K562 (cell line): ENCODE measurements around the gene RGS14. TPM values are rescaled to one million over a fixed set of nuclear protein-coding genes. Genes with fewer than 3 reads are reported as not detected.

Experiments used
- ATAC-seq: fragments of 200-7000 bp; cut with Tn5 transposase; 3 replicates; pipeline ENCODE4 v1.9.1; 2020; ENCODE audit warnings: moderate library complexity
- BruUV-seq: library from RNA; stranded (reverse); fragments of 400-500 nt; replicated peaks from 2 replicates; lab custom pipeline; 2021; lab: Mats Ljungman, UMichigan
- CTCF ChIA-PET: fragments of 300-600 bp; formaldehyde crosslinking; extraction: SDS; loops from one replicate; lab custom pipeline; 2021; ENCODE audit warnings: low intra/inter-chr PET ratio; lab: Yijun Ruan, JAX
- POLR2A ChIA-PET: fragments of 300-600, 350-650 bp; sonication (Branson Sonifier 250); formaldehyde crosslinking; extraction: SDS; loops from one replicate; lab custom pipeline; 2021; ENCODE audit warnings: antibody characterized with exemption, inconsistent platforms; lab: Yijun Ruan, JAX
- DNase-seq, 4 experiments: peaks; one replicate each; pipeline versions ENCODE4 v3.0.0 to v3.0.0-alpha.2; 2011 to 2018; ENCODE audit warnings: low spot score in 3 of 4, mixed read lengths in 3 of 4; ENCODE audit errors: extremely low read depth in 1 of 4
- FAIRE-seq: peaks from 2 replicates; lab custom pipeline; 2011; peaks lifted over from hg19 to GRCh38; lab: Jason Lieb, UNC
- H2AFZ ChIP-seq: 2 replicates; pipeline ENCODE4 v1.6.0; 2011; ENCODE audit warnings: low read depth, low read length, control low read depth, inconsistent platforms
- H3K27ac ChIP-seq: fragments of 200-600 bp; 3 replicates; pipeline ENCODE4 v1.8.0; 2011; ENCODE audit warnings: low read depth, mild to moderate bottlenecking, control low read depth, inconsistent platforms, low read length, moderate library complexity, mixed read lengths; ENCODE audit errors: extremely low read depth
- H3K27me3 ChIP-seq, 2 experiments: fragments of 300-600 bp in 1 of 2; 2 replicates in 1 of 2; 3 replicates in 1 of 2; pipeline versions ENCODE4 v1.6.0 to v1.8.0; 2011; ENCODE audit warnings: inconsistent platforms in 2 of 2, low read length in 2 of 2, mild to moderate bottlenecking in 1 of 2, mixed read lengths in 1 of 2, moderate library complexity in 1 of 2; ENCODE audit not compliant: control insufficient read depth in 2 of 2, insufficient read depth in 2 of 2
- H3K36me3 ChIP-seq: fragments of 300-600 bp; 3 replicates; pipeline ENCODE4 v1.8.0; 2011; ENCODE audit warnings: mild to moderate bottlenecking, low read length, inconsistent platforms; ENCODE audit not compliant: control insufficient read depth, insufficient read depth
- H3K4me1 ChIP-seq, 2 experiments: fragments of 200-600 bp in 1 of 2; replicated peaks in 1 of 2; 2 replicates in 1 of 2; 3 replicates in 1 of 2; pipeline versions ENCODE4 v1.5.1 to v1.8.0; 2011; ENCODE audit warnings: inconsistent platforms in 2 of 2, low read length in 2 of 2, mild to moderate bottlenecking in 1 of 2, mixed read lengths in 1 of 2, moderate library complexity in 1 of 2; ENCODE audit not compliant: control insufficient read depth in 2 of 2, insufficient read depth in 2 of 2
- H3K4me2 ChIP-seq: 2 replicates; pipeline ENCODE4 v1.6.1; 2011; ENCODE audit warnings: low read length, control low read depth, inconsistent platforms, mixed read lengths; ENCODE audit not compliant: insufficient read depth
- H3K4me3 ChIP-seq: fragments of 200-600 bp; sonication (generic), shearing (Covaris generic); 2 replicates; pipeline ENCODE4 v1.5.1; 2016; ENCODE audit warnings: control low read depth, inconsistent platforms
- H3K79me2 ChIP-seq: fragments of 200-600 bp; 3 replicates; pipeline ENCODE4 v1.8.0; 2011; ENCODE audit warnings: low read length, inconsistent platforms; ENCODE audit not compliant: control insufficient read depth, insufficient read depth
- H3K9ac ChIP-seq, 2 experiments: 2 replicates each; pipeline versions ENCODE4 v1.6.0 to v1.6.1; 2011; ENCODE audit warnings: low read depth in 2 of 2, low read length in 2 of 2, control low read depth in 1 of 2, inconsistent platforms in 1 of 2, mild to moderate bottlenecking in 1 of 2, mixed read lengths in 1 of 2; ENCODE audit not compliant: insufficient read depth in 1 of 2
- H3K9me1 ChIP-seq: one replicate; pipeline ENCODE4 v1.6.0; 2011; ENCODE audit warnings: inconsistent platforms, mild to moderate bottlenecking, low read length, moderate library complexity; ENCODE audit not compliant: control insufficient read depth, insufficient read depth
- H3K9me3 ChIP-seq: replicated peaks from 2 replicates; pipeline ENCODE4 v1.5.1; 2011; ENCODE audit warnings: low read depth, low read length, inconsistent platforms; ENCODE audit not compliant: control insufficient read depth, insufficient read depth
- H4K20me1 ChIP-seq: replicated peaks from 2 replicates; pipeline ENCODE4 v1.6.1; 2011; ENCODE audit warnings: low read length, inconsistent platforms, mixed read lengths; ENCODE audit not compliant: control insufficient read depth, insufficient read depth
- BACH1 ChIP-seq: fragments of 200-800 bp; sonication (Bioruptor generic); IDR thresholded peaks from 2 replicates; pipeline ENCODE4 v1.6.1; 2016; ENCODE audit warnings: missing genetic modification characterization, missing compliant biosample characterization
- E2F5 ChIP-seq: sonication (generic); formaldehyde crosslinking; IDR thresholded peaks from 2 replicates; pipeline ENCODE4 v1.8.0; 2022; ENCODE audit warnings: mild to moderate bottlenecking, missing genetic modification reagents
- HMGXB4 ChIP-seq: sonication (generic); formaldehyde crosslinking; IDR thresholded peaks from 2 replicates; pipeline ENCODE4 v1.8.1; 2023; ENCODE audit warnings: mild to moderate bottlenecking, missing genetic modification reagents
- LARP7 ChIP-seq: fragments of 450-650 bp; IDR thresholded peaks from 2 replicates; pipeline ENCODE4 v1.6.1; 2016
- PKNOX1 ChIP-seq: fragments of 450-650 bp; IDR thresholded peaks from 2 replicates; pipeline ENCODE4 v1.6.1; 2016
- RB1 ChIP-seq: fragments of 450-650 bp; IDR thresholded peaks from 2 replicates; pipeline ENCODE4 v1.6.1; 2017; ENCODE audit warnings: low read depth, mild to moderate bottlenecking
- TAL1 ChIP-seq: fragments of 450-650 bp; IDR thresholded peaks from 2 replicates; pipeline ENCODE4 v1.6.1; 2016; ENCODE audit warnings: mild to moderate bottlenecking
- TFAP4 ChIP-seq: sonication (generic); formaldehyde crosslinking; IDR thresholded peaks from 2 replicates; pipeline ENCODE4 v1.8.0; 2022; ENCODE audit warnings: missing genetic modification reagents, mild to moderate bottlenecking, moderate library complexity, borderline replicate concordance
- ZBTB8A ChIP-seq: fragments of 450-650 bp; IDR thresholded peaks from 2 replicates; pipeline ENCODE4 v1.6.1; 2018; ENCODE audit warnings: mild to moderate bottlenecking, moderate library complexity; ENCODE audit not compliant: partially characterized antibody
- ZZZ3 ChIP-seq: fragments of 450-650 bp; IDR thresholded peaks from 2 replicates; pipeline ENCODE4 v1.6.1; 2016; ENCODE audit warnings: antibody characterized with exemption, mild to moderate bottlenecking, moderate library complexity
- WGBS: fragments of 100-300 bp; shearing (Covaris generic); methylation state at CpG from one replicate; pipeline ENCODE4 v1.1.6; 2016; ENCODE audit warnings: low coverage, mixed read lengths; ENCODE audit not compliant: insufficient coverage; ENCODE audit errors: missing lambda C conversion rate; 5-methylcytosine and 5-hydroxymethylcytosine counted together
- in situ Hi-C: fragments of 300-500 bp; cut with MboI; formaldehyde crosslinking; loops from 4 replicates; pipeline ENCODE4 v1.15.0; 2018; ENCODE audit warnings: inconsistent platforms, mixed read lengths
- intact Hi-C: fragments of 100-400 bp; cut with micrococcal nuclease; formaldehyde crosslinking; loops from 2 replicates; pipeline ENCODE4 v1.14.2; 2022
- polyA plus RNA-seq, 8 experiments: library from polyadenylated mRNA; depleted of rRNA in 4 of 8; stranded (reverse) in 5 of 8; unstranded in 3 of 8; fragments of >200 nt; fragmentation: Nextera tagmentation in 2 of 8; fragmentation: Illumina TruSeq in 1 of 8; extraction: Ambion mirVana in 2 of 8; extraction: Trizol in 1 of 8; gene quantifications; 2 replicates each; pipeline versions ENCODE4 v1.2.1 to v1.2.3, GENCODE V29; 2011 to 2014; ENCODE audit warnings: inconsistent platforms in 1 of 8, missing spikeins in 1 of 8
- total RNA-seq, 7 experiments: library from RNA; depleted of rRNA in 6 of 7; stranded (reverse); fragments of >200 nt in 6 of 7; fragmentation: Illumina TruSeq in 2 of 7; extraction: Trizol in 2 of 7; gene quantifications; 2 replicates each; pipeline versions ENCODE4 v1.2.1 to v1.2.3, GENCODE V29; 2011 to 2021; ENCODE audit warnings: low replicate concordance in 1 of 7

RGS14 gene
- total and polyA plus RNA-seq, 9 of the 15 experiments (the other 6 are each of a cell fraction or from before 2014, with no cell fraction given), result 0.28 to 75.9 (median 34.5) TPM

GRCh38 chr5:177412603-177413233 lies 55.0 kb downstream of the RGS14 start:
- TF ChIP-seq ZBTB8A, result no peak
- TF ChIP-seq TAL1, result no peak
- TF ChIP-seq ZZZ3, result no peak
- no peak for TF ChIP-seq HMGXB4 (CRISPR knock-in tag)
- TF ChIP-seq RB1, result no peak
- TF ChIP-seq TFAP4, result 0 out of 2 replicates have a peak, but pooled peaks have one; percentile 10
- no peak for TF ChIP-seq LARP7
- TF ChIP-seq BACH1, result 0 out of 2 replicates have a peak, but pooled peaks have one; percentile 28
- no peak for TF ChIP-seq E2F5
- TF ChIP-seq PKNOX1, result 0 out of 2 replicates have a peak, but pooled peaks have one; percentile 16
- TF ChIP-seq, all 486 proteins: peak for 3
- Histone ChIP-seq H3K4me1 (no peaks in the 10 kb centered on the region; a peak in 1 of 5 replicates), H3K4me3 (no peak overlapping the region), H2AFZ (peak overlapping the region; percentile 70; the same call in 1 of the 2 replicates), H3K27ac (no peak overlapping the region), H3K36me3 (no peaks in the 10 kb centered on the region), H4K20me1 (no peaks in the 10 kb centered on the region), H3K27me3 (no peaks in the 10 kb centered on the region), H3K9me1 (no peaks in the 10 kb centered on the region), H3K9ac (peak overlapping the region in 1 of 2 experiments; percentile 24; a peak in 1 of 4 replicates), H3K9me3 (no peaks in the 10 kb centered on the region), H3K4me2 (peak overlapping the region; percentile 46; the same call in 1 of the 2 replicates), H3K79me2 (no peaks in the 10 kb centered on the region)
- 43% methylated on average over 8 of the region's 8 CpGs for WGBS
- BruUV-seq, result no TSS peak
- DNase-seq (no peak), ATAC-seq (peak; percentile 16; the same call in 2 of the 3 replicates), FAIRE-seq (no peak)
- CTCF ChIA-PET, result no interaction called here
- POLR2A ChIA-PET, result interaction anchor here (0.8 to 5.0 kb wide), 4 partner anchors 9 to 298 kb away, joined by 3 to 32 read pairs (median 5); partner anchors contain the start of gene GRK6
- intact Hi-C loops (no loop called here), in situ Hi-C loops (no loop called here)
